Measurements from ENCODE around the gene CPTP.

DNA sequence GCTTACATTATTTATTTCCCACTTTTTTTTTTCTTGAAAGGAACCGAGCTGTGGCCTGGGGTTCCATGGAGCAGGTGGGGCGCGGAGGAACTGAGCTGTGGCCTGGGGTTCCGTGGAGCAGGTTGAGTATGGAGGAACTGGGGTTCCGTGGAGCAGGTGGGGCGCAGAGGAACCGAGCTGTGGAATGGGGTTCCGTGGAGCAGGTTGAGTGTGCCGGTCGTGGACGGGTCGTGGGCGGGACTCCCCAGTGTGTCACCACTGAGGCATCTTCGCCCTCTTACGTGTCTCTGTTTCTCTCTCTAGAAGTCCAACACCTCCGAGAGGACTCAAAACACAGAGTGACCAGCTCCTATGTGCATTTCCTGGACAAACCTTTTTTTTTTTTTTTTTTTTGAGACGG lies 45.6 kb upstream of the CPTP start:
- no peak for TF ChIP-seq GATA2 (IDR thresholded peaks at IDR 0.05; ENCODE audit: low read depth, low read length)
- no peak for TF ChIP-seq GATA3 (IDR thresholded peaks at IDR 0.05; ENCODE audit: low read depth, low read length)
